GM21737 (cell line): Measurements from ENCODE around the gene PEX3.
"Not testable (repeated sequence)": the region's sequence is repeated elsewhere in the genome, so short reads cannot be mapped to it uniquely, and the experiment has no call there.

ENCODE experiments used
- ATAC-seq: cut with Tn5 transposase; IDR thresholded peaks from one replicate; pipeline ENCODE4 v1.9.1; 2021; ENCODE audit warnings: mild to moderate bottlenecking, moderate library complexity; ENCODE audit not compliant: unreplicated experiment

Gene PEX3

DNA sequence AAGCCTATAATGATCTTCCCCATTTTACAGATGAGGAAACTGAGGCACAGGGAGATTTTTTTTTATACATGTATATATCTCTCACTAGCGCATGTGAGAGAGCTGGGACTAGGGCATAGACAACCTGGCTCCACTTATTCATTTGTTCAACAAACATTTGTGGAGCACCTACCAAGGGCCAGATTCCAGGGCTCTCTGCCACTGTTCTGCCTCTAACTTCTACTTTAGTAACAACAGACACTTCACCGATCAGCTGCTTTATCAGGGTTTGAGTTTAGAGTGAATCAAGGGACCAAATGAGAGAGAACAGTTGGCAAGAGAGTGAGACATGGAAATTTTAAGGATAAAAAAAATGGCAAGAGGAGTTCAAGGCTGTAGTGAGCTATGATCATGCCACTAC lies 7.5 kb upstream of the PEX3 start:
- ATAC-seq, result no peak

DNA sequence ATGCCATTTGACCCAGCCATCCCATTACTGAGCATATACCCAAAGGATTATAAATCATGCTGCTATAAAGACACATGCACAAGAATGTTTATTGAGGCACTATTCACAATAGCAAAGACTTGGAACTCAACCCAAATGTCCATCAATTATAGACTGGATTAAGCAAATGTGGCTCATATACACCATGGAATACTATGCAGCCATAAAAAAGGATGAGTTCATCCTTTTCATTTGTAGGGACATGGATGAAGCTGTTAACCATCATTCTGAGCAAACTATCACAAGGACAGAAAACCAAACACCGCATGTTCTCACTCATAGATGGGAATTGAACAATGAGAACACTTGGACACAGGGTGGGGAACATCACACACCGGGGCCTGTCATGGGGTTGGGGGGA lies 2.7 kb upstream of the PEX3 start:
- not testable (repeated sequence) for ATAC-seq

DNA sequence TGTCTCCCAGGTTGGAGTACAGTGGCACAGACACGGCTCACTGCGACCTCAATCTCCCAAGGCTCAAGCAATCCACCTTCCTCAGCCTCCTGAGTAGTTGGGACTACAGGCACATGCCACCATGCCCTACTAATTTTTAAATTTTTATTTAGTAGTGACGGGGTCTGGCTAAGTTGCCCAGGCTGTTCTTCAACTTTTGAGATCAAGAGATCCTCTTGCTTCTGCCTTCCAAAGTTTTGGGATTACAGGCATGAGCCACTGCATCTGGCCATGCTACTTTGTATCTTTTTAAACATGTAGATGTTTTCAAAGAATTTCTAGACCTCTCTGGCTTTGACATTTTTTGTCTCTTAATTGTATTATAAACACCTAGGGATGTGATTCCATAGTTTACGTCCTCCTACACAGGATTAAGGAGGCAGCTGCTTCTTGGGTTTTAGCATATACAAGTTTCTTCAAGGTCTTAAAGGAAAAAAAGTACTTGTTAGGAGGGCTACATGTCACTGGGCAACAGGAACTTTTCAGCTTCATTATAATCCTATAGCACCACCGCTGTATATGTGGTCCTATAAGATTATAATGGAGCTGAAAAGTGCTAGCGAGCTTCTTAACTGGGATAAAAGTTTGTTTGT lies 1.4 kb upstream of the PEX3 start:
- no peak for ATAC-seq

DNA sequence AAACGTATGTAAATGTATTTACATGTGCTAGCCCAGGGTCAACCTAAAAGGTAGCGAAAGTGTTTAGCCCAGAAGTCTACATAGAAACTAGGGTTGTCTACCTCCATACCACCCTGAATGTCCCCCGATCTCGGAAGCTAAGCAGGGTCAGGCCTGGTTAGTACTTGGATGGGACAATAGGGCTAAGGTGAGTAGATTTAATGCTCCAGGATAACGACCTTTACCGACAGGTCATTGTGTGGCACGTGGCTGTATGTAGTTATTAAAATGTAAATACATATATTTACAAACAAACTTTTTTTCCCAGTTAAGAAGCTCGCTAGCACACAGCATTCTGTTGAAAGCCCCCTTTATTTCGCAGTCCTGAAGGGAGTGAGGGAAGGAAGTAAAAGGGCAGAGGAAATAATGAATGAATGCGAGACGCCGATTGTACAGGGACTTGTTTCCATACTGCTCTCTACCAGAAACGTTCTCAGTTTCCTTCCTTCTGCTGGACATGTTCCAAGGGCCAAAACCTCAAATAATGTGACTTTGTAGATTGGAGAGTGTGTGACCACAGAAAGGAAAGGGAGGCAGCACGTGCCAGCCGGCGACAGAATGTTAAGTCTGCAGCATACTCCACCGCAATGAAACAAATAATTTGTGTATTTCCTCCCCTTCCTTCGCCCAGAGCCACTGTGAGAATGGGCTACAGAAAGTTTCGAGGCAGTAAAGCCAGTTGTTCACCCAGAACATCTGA lies 722 bp upstream of the PEX3 start:
- peak; percentile 16 for ATAC-seq

DNA sequence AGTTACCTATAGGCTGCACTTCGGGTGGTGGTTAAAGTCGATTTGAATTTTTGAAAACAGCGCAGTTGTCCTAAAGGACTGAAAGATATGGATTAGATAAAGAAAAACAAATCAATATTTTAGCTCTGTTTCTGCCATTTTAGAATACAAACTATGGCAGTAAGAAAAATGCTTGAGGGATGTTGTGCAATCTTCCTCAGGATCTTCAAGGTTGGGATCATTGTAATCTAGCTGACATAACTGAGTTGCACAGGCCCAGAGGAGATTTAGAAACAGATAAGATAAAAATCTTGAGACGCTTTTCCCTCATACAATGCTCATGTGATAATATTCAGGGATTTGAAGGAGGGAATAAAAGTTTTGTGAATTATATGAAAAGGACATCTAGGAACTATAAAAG lies 926 bp downstream of the PEX3 start:
- ATAC-seq, result no peak

DNA sequence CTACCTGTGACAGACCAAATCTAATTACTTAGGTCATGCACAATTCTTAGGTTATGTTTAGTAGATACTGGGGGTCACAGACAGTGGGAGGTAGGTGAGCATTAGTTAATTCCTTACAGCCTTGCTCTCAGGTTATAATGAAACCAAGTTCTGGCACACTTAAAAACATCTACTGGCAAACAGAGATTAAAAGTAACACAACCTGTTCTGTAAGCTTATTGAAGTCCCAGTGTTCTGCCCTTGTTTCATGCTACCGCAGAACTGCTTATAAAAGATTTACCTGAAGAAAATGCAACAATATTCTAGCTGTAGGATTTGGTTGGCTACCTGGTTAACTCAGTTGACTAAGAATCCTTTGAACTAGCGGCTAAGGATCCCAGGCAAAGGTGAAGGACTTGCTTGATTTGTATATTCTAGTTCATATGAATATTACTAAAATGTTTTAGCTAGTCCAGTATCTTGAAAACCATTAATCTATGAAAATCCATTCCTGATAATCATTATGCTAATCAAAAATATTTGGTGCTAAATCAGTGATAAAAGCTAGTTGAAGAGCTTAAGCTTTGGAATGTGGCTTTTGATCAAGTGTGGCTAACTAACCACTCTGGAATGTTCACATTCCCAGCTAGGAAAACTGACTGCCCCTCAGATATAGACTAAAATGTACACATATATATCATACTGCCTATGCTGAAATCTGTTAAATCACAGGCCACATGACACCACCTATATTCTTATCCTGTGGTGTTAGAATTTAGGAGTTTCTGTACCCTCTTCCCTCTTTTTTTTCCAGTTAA lies 7.2 kb downstream of the PEX3 start:
- ATAC-seq, result no peak

DNA sequence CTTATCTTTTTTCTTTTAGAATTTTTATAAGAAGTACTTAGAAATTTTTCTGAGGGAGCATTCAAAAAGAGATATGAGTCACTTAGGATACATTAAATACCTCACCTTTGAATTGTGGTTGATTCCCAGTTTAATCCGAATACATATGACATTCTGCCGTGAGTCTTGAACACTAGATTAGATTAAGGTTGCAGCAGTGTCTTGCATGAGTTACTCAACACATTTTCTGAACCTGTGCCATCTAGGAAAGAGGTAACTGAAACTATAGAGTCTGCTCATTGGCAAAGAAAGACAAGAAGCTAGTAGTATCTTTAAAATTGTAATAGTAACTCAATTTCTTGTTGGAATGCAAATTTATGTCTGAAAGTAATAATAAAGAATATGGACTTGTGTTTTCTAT lies 14.9 kb downstream of the PEX3 start:
- ATAC-seq, result no peak

DNA sequence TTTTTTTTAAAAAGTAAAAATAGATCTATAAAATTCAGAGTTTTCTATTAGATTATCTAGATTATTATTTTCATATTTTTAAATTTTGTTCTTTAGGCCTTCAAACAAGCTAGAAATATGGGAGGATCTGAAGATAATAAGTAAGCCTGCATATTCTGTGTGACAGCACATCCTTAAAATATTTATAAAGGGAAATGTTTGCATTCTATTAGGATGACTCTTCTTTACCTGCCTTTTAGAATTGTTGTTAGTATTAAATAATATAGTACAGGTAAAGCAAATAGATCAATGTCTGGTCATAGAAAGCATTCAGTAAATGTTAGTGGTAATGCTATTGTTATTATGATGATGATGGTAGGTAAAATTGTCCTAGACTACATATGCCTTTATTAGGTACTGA lies 17.4 kb downstream of the PEX3 start:
- ATAC-seq, result no peak

DNA sequence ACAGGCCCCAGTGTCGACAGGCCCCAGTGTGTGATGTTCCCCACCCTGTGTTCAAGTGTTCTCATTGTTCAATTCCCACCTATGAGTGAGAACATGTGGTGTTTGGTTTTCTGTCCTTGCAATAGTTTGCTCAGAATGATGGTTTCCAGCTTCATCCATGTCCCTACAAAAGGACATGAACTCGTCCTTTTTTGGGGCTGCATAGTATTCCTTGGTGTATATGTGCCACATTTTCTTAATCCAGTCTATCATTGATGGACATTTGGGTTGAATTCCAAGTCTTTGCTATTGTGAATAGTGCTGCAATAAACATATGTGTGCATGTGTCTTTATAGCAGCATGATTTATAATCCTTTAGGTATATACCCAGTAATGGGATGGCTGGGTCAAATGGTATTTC lies 18.2 kb downstream of the PEX3 start:
- ATAC-seq, result not testable (repeated sequence)

DNA sequence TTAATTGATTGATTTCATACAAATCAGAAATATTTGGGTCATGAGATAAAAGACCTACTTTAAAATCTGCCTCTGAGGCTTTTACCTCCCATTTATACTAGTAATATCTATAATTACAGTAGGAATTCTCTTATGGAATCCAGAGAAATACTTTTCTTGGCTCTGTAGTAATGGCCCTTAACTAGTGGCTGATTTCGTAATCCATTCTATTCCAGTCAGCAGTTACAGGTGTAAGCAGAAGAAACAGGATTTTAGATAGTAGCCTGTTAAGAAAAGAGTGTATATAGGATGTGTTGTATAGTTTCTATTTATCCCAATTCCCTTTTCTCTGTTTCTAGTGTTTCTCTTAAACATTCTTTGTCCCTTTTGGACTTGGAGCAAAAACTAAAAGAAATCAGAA lies 21.2 kb downstream of the PEX3 start:
- no peak for ATAC-seq

DNA sequence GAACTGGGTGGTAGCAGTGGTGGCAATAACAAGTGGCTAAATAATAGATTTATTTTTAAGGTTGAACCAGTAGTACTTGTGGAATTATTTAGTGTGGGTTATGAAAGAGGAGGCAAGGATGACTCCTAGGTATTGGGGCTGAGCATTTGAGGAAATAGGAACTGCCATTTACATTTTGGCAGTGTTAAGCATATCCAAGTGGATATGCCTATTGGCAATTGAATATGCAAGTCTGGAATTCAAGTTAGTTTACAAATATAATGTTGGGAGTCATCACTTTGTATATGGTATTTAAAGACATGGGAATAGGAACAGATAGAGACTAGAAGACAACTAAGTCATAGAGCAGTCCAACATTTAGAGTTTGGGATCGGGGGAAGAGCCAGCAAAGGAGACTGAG lies 25.9 kb downstream of the PEX3 start:
- no peak for ATAC-seq

DNA sequence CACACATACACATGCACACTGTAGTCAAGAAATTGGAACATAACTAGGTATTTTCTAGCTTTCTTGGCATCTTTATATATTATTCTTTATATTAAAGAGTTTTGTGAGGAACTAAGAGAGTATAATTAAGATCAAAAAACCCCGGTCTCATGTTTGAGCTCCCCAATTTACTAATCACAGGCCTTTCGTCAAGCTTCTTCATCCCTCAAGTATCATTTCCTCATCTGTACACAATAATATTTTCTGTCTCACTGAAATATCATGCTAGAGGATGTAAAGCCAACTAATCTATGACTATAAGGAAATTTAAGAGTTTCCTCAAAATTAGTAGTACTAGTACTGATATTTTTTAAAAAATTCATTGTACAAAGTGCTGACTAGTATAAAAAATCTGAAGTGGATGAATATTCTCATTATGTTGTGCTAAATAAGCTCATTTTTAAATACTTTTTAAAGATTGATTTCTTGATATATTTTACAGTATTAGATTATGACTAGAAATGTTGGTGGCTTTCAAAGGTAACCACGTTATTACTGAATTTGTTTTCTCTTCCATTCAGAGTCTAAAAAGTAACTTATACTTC lies 28.0 kb downstream of the PEX3 start:
- ATAC-seq, result no peak

DNA sequence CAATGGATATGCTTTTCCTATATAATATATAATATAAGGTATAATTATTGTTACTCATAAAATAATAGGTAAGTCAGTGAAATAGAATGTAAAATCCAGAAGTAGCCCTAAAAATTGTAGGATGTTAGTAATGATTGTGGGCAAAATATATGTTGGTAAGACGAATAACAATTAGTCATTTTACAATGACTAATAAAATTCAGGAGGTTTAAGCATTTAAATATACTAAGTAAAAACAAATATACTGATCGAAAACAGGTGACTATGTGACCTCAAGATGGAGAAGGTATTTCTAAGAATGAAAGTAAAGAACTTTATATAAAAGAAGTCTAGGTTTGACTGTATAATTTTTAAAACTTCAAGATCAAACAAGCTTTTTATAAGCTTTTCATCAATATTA lies 32.0 kb downstream of the PEX3 start:
- ATAC-seq, result no peak

DNA sequence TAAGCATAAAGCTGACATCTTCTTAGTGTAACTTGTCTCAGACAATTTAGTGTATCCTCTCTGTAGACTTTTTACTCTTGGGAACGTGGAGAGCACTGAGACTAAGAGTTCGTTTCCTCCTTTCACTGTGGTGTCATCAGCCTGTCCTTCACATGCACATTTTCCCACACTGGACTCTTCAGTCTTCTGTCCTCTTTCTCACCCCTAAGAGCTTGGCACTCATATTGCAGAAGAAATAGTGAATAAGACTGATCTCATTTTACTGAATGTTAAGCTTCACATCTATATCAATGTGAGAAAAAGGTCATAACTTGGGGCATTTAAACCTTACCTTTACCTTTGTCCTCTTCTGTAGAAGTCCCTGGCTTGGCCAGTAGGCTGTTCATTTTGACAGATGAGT lies 35.4 kb downstream of the PEX3 start:
- ATAC-seq, result no peak

DNA sequence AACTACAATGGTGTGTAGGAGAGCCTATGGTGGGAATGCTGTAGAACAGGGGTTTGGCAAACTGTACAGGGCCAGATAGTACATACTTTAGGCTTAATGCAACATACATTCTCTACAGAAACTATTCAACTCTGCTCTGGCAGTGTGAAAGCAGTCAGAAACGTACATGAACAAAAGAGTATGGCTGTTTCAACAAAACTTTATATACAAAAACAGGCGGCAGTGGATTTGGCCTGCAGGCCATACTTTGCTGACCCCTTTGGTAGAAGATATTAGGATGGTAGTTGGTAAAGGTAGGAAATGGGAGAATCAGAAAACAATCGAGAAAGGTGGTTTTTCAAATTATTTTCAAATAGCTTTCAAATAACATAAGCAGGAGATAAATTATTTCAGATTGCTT lies 36.1 kb downstream of the PEX3 start:
- no peak for ATAC-seq

DNA sequence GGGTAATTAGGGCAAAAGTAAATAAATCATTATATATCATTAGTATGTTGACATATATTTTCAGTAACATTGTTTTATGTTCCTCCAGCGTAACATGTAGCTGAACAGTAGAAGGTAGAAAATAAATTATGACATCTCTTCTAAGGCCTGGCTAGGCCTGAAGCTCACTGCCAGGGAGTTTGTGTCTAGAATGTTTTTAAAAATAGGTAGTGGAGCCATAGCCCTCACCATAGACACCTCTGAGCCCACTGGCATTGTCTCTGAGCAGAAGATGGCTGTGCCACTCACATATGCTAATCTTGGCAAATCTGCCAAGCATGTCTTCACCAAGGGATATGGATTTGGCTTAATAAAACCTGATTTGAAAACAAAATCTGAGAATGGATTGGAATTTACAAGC lies 39.6 kb downstream of the PEX3 start:
- ATAC-seq, result no peak

DNA sequence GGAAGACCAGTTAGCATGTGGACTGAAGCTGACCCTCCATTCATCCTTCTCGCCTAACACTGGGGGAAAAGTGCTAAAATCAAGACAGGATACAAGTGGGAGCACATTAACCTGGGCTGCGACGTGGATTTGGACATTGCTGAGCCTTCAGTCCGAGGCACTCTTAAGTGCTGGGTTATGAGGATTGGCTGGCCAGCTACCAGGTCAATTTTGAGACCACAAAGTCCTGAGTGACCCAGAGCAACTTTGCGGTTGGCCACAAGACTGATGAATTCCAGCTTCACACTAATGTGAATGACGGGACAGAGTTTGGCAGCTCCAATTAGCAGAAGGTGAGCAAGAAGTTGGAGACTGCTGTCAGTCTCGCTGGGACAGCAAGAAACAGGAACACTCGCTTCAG lies 40.2 kb downstream of the PEX3 start:
- no peak for ATAC-seq

DNA sequence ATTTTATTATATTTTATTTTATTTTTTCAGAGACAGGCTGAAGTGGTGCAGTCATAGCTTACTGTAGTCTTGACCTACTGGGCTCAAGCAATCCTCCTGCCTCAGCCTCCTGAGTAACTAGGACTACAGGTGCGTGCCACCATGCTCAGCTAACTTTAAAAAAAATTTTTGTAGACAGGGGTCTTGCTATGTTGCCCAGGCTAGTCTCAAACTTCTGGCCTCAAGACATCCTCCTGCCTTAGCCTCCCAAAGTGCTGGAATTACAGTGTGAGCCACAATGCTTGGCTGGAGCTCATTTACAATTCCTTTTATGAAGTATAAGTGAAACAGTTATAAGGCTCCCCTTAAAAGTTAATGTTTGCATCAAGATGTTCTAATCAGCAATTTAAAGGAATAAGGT lies 46.4 kb downstream of the PEX3 start:
- no peak for ATAC-seq

DNA sequence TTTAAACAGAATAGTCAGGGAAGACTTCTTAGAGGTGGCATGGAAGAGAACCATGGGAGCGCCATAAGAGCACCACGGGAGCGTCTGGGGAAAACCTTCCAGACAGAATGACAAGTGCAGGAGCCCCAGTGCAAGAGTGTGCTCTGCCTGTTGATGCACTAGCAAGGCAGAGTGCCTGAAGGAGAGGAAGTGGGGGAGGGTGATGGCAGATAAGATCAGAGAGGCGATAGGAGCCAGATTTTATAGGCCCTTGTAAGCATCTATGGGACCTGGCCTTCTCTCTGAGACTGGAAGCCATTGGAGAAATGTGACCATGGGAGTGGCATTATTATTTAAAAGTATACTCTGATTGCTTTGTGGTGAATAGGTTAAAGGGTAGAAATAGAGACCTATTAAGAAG lies 47.8 kb downstream of the PEX3 start:
- ATAC-seq, result no peak

DNA sequence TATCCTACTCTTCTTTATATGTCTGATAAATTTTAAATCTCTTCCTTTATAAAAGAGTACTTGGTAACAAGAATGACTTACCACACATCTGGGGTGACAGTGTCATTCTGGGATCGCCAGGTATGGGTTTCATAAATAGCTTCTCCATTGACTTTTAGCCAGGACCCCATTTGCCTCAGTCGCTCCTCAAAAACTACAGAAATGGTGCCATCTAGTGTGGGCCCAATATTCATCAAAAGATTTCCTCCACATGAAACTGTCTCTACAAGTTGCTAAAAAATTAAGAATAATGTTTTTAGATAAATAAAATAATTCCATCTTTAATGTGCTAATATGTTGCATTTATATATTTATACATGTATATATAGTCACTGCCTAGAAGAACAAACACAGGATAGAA lies 51.2 kb downstream of the PEX3 start:
- no peak for ATAC-seq

DNA sequence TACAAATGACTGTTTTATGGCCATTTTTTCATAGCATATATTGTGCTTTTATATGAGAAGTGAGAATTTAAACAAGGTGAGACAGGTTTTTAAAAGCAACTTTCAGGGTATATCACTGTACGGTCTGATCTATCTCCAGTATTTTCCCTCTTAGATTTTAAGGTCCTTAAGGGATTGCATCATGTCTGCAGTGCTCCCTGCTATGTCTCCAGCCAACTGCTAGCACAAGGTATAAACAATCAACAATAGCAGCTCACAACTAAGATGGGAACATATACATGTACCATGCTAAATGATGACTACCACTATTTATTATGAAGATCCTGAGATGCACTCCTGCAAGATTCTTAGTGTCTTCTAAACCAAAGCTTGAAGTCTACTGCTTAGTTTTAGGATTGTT lies 53.8 kb downstream of the PEX3 start:
- ATAC-seq, result no peak

DNA sequence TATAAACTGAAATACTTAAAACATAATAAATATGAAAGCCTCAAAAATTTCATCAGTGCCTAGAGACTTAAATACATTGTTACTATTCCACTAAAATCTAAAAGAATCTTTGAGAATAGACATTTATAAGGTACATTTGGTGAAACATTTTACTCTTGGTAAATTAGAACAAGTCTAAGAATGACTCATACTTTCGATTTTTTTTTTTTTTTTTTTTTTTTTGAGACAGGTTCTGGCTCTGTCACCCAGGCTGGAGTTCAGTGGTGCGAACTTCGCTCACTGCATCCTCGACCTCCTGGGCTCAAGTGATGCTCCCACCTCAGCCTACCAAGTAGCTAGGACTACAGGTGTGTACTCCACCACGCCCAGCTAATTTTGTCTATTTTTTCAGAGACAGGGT lies 54.5 kb downstream of the PEX3 start:
- ATAC-seq, result no peak
